ENCODE measurements around the gene GUCY2C. TPM values are rescaled to one million over a fixed set of nuclear protein-coding genes. Genes with fewer than 3 reads are reported as not detected.

Gene GUCY2C
- total RNA-seq, 1 donor from 2014 or later, result not detected

- TF ChIP-seq, protein P1, sequence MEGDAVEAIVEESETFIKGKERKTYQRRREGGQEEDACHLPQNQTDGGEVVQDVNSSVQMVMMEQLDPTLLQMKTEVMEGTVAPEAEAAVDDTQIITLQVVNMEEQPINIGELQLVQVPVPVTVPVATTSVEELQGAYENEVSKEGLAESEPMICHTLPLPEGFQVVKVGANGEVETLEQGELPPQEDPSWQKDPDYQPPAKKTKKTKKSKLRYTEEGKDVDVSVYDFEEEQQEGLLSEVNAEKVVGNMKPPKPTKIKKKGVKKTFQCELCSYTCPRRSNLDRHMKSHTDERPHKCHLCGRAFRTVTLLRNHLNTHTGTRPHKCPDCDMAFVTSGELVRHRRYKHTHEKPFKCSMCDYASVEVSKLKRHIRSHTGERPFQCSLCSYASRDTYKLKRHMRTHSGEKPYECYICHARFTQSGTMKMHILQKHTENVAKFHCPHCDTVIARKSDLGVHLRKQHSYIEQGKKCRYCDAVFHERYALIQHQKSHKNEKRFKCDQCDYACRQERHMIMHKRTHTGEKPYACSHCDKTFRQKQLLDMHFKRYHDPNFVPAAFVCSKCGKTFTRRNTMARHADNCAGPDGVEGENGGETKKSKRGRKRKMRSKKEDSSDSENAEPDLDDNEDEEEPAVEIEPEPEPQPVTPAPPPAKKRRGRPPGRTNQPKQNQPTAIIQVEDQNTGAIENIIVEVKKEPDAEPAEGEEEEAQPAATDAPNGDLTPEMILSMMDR (conservative IDR thresholded peaks at IDR 0.05), result no peak
- H3K36me3 Mint-ChIP-seq (ENCODE audit: low read depth), result peaks cover 2% of the 10 kb centered on the region
- no peaks in the 10 kb centered on the region for H3K4me1 Mint-ChIP-seq
- no peaks in the 10 kb centered on the region for H3K9me3 Mint-ChIP-seq
- no peak for DNase-seq (ENCODE audit: low read depth, low spot score)
- no peak overlapping the region for H3K27ac Mint-ChIP-seq (ENCODE audit: unreplicated experiment)
- no peak overlapping the region for H3K4me3 Mint-ChIP-seq
- H3K27me3 Mint-ChIP-seq (ENCODE audit: low read depth), result no peaks in the 10 kb centered on the region
These were observed 82.7 kb downstream of the GUCY2C start for GRCh38 chr12:14613718-14614117.

DNA sequence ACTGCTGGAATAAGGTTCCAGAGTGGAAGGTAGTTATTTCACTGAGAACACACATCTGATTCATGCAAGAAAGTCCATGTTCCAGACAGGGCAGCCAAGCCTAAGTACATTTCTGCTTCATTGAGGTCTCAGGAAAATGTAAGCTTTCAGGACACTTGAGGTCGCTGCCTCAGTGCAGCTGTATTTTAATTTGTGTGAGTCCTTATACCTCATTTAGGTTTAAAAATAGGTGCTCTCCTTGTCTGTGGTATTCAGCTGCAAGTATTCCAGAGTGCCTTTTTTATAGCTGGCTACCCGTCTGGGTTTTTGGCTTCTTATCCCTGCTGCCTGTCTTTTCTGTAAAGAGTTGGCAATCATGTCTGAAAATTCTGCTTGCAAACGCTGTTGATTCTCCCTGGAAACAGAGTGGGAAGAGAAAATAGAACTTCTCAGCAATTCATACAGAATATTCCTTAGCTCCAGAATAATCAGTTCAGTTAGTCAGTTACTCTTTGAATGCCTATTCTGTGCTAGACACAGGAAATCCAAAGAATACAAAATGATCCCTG lies 83.4 kb downstream of the GUCY2C start:
- H3K4me3 Mint-ChIP-seq, result no peak overlapping the region
- TF ChIP-seq, protein P1 (conservative IDR thresholded peaks at IDR 0.05), result no peak
- H3K9me3 Mint-ChIP-seq, result peaks cover 5% of the 10 kb centered on the region
- H3K27me3 Mint-ChIP-seq (ENCODE audit: low read depth), result no peaks in the 10 kb centered on the region
- H3K4me1 Mint-ChIP-seq, result no peaks in the 10 kb centered on the region
- DNase-seq (ENCODE audit: low read depth, low spot score), result no peak
- no peak overlapping the region for H3K27ac Mint-ChIP-seq (ENCODE audit: unreplicated experiment)
- peaks cover 4% of the 10 kb centered on the region for H3K36me3 Mint-ChIP-seq (ENCODE audit: low read depth)

DNA sequence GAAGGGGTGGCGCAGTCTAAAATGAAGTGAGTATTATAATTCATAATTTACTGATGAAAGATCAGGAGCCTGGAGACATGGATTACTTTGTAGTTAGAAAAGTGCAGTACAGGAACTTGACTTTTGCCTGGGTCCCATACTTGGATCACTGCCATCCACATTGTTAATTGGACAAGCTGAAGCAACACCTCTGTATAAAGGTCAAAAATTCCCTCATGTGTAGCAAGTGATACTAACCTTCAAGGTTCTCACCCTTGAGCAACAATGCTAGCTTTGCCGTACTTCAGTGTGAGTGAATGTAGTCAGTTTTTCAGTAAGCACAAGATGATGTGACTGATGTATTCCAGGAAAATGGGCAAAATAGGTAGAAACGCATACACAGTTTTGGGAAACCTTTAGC lies 84.1 kb downstream of the GUCY2C start:
- no peaks in the 10 kb centered on the region for H3K27me3 Mint-ChIP-seq (ENCODE audit: low read depth)
- H3K36me3 Mint-ChIP-seq (ENCODE audit: low read depth), result peaks cover 4% of the 10 kb centered on the region
- H3K4me1 Mint-ChIP-seq, result no peaks in the 10 kb centered on the region
- no peak overlapping the region for H3K4me3 Mint-ChIP-seq
- TF ChIP-seq, protein P1 (conservative IDR thresholded peaks at IDR 0.05), result no peak
- H3K9me3 Mint-ChIP-seq, result peaks cover 5% of the 10 kb centered on the region
- no peak overlapping the region for H3K27ac Mint-ChIP-seq (ENCODE audit: unreplicated experiment)
- DNase-seq (ENCODE audit: low read depth, low spot score), result no peak

DNA sequence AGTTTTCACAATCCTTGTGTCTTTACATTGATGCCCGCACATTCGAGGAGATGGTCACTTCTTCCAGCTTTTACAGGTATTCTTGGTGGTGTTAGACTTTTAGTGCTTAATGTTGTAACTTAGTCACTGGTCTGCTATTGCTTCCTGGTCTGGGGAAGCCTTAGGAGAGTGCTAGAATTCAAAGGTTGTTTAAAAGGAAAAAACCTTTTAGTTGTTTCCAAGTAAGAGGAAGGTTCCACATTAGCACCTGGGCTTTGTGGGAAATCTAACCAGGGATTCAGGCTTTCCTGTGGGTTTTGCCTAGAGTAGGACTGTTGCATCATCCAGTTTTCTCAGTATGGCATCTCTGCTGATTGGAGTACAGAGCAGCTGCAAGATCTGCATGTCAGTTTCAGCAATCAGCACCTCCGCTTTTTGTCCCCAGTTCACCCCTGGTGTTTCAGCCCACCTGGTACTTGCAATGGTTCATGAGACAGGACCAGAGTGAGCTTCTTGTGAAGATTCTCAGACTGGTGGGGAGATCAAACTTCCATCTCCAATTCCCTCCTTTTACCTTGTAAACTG lies 84.7 kb downstream of the GUCY2C start:
- Mint-ChIP-seq H3K27ac (ENCODE audit: unreplicated experiment) (no peak overlapping the region), H3K4me3 (no peak overlapping the region), H3K9me3 (peaks cover 5% of the 10 kb centered on the region), H3K4me1 (no peaks in the 10 kb centered on the region), H3K27me3 (ENCODE audit: low read depth) (no peaks in the 10 kb centered on the region), H3K36me3 (ENCODE audit: low read depth) (peaks cover 6% of the 10 kb centered on the region)
- DNase-seq (ENCODE audit: low read depth, low spot score), result no peak
- TF ChIP-seq, protein P1 (conservative IDR thresholded peaks at IDR 0.05), result no peak

- H3K27ac Mint-ChIP-seq (ENCODE audit: unreplicated experiment), result no peak overlapping the region
These were observed 88.8 kb downstream of the GUCY2C start for GRCh38 chr12:14607568-14607967.

More at GRCh38 chr12:14607568-14607967, 88.8 kb downstream of the GUCY2C start:
- no peak overlapping the region for H3K4me3 Mint-ChIP-seq
- H3K27me3 Mint-ChIP-seq (ENCODE audit: low read depth), result no peaks in the 10 kb centered on the region
- H3K4me1 Mint-ChIP-seq, result no peaks in the 10 kb centered on the region
- peaks cover 20% of the 10 kb centered on the region for H3K36me3 Mint-ChIP-seq (ENCODE audit: low read depth)
- no peak for DNase-seq (ENCODE audit: low read depth, low spot score)
- TF ChIP-seq, protein P1 (conservative IDR thresholded peaks at IDR 0.05), result no peak
- H3K9me3 Mint-ChIP-seq, result peaks cover 14% of the 10 kb centered on the region
